GM21367 (cell line): Measurements from ENCODE around the gene NDST3.

ENCODE experiments used
- ATAC-seq: cut with Tn5 transposase; IDR thresholded peaks from one replicate; pipeline ENCODE4 v1.9.1; 2021; ENCODE audit not compliant: unreplicated experiment

The NDST3 gene

DNA sequence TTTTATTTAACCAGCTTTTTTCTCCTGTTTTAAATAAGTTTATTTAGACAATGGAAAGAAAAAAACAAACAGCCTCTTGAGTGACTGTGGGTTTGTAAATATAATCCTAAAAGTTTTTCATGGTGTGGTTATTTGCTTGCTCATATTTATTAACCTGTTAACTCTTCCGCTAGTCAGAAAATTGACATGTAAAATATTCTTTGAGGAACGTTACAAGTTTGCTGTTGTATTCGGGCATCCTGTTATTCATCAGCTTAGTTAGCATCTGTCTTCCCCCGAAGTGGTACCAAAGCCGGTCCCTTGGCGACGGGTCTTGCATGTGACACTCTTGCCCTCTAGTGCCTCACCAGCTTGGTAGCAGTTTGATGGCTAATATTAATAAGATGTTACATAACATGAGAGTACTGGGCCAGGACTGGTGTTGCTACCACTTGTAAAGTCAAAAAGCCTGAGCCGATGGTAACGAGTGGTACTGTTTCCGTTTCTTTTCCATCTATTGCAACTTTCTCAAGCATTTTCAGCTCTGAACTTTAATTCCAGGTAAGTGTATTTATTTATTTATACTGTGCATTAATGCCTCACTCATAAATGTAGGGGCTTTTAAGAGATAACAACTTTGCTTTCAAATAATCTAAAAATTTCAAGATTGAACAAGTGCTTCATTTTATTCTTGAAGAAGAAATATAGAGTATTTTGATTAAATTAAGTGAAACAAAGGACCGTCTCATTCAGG, at the start of gene NDST3:
TSS of gene NDST3 (plus strand) at position 434 of the 733 bp plus-strand sequence. CDS start 19,425 bp downstream, outside the sequence.
- ATAC-seq = no peak

DNA sequence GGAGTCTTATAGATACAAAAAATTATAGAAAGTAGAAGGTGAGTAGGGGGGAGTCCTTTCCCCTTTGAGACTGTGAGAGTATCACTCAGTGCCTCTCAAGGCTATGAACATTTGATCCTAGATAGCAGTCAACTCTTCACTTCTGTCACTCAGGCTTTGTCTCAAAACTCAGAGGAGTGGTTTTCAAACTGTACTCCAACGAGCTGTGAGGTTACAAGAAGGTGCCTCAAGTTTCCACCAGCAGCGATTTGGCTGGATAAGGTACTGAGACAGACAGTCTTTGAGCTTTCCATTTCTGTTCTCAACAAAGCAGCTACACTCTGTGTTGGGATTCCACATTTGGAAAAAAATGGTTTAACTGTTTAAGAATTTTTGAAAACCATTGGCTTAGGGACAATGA, 48.0 kb upstream of the NDST3 start:
- ATAC-seq = no peak

DNA sequence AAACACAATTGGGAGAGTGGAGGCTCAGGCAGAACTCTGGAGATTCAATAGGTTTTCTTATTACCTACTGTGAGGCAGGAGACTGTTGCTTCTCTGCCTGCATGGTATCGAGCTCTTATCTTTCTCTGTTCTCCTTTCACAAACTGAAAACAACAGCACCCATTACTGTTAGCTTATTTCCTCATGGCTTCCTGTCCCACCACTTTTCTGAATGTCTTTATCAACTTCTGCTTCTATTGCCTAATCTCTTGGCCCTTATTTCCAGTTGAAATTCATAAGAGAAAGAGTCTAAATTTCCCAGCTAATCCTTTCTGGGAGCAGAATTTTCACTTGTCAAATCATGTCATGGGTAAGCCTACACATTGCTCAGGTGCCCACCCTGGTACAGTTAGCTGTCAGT, 46.8 kb upstream of the NDST3 start:
- ATAC-seq = no peak

DNA sequence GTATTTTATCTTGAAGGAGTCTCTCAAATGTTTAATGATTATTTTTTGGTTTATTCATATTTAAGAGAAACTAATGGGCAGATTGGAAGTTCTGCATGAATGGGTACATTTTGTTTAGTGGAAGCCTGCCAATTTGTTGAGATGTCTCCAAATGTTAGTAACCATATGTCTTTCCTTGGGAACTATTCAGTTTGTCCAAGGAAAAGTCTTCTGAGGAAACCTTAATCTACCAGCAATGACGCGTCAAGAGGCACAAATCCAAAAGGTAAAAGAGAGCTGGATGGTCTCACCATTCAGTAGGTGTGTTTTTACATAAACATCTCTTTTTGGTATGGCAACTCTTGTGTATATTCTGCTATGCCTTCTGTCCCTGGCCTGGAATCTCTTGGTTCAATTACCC, 37.4 kb upstream of the NDST3 start:
- ATAC-seq = no peak

DNA sequence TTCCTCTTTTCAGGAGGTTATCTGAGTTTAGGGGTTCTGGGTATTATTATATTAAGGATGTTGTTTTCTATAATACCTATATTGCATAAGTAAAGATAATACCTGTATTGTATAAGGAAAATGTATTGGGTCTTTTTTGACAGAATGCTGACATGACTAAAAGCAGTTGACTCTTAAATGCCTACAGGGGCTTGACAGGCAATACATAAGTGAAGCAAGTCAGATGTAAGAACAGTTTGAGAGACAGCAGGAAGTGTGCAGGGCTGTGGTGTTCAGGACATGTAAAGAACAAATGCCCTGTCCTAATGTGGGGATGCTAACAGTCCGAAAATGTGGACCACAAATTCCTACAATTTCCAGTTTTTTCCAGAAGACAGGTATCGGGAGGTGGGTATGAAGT, 30.2 kb upstream of the NDST3 start:
- ATAC-seq = no peak

DNA sequence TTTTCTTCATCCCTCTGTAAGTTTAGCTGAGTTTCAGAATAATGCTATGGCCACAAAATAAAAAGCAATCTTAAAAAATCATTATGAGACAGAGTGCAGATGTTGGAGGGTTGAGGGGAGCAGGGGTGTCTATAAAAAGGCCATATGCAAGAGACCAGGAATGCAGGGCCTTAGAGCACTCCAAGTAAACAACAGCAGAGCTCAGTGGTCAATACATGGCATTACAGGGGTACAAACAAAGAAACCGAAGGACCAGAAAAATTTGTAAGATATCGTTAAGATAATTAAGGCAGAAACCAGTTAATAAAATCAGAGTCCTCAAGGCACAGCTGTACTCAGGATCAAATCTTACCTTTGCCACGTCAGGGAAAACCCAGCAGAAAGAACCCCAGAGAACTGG, 28.4 kb upstream of the NDST3 start:
- ATAC-seq = no peak

DNA sequence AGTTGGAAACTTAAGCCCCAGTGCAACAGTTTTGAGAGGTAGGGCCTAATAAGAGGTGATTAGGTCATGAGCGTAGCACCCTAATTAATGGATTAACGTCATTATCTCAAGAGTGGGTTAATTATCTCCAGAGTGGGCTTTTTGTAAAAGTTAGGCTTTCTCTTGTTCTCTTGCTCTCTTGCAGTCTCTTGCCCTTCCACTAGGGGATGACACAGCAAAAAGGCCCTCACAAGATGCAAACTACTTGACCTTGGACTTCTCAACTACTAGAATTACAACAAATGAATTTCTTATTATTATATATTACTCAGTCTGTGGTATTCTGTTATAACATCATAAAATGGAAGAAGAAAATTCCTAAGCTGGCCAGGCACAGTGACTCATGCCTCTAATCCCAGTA, 22.1 kb upstream of the NDST3 start:
- no peak for ATAC-seq

DNA sequence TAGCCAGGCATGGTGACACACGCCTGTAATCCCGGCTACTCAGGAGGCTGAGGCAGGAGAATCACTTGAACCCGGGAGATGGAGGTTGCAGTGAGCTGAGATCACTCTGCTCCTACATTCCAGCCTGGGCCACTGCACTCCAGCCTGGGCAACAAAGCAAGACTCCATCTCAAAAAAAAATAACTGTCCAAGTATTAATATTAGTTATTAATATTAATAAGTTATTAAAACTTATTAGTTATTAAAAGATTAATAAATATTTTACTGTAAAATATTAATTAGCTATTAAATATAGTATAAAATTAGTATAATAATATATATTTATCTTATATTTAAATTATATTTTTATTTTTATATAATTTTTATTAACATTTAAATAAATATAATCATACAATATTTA, 19.5 kb upstream of the NDST3 start:
- ATAC-seq = no peak

DNA sequence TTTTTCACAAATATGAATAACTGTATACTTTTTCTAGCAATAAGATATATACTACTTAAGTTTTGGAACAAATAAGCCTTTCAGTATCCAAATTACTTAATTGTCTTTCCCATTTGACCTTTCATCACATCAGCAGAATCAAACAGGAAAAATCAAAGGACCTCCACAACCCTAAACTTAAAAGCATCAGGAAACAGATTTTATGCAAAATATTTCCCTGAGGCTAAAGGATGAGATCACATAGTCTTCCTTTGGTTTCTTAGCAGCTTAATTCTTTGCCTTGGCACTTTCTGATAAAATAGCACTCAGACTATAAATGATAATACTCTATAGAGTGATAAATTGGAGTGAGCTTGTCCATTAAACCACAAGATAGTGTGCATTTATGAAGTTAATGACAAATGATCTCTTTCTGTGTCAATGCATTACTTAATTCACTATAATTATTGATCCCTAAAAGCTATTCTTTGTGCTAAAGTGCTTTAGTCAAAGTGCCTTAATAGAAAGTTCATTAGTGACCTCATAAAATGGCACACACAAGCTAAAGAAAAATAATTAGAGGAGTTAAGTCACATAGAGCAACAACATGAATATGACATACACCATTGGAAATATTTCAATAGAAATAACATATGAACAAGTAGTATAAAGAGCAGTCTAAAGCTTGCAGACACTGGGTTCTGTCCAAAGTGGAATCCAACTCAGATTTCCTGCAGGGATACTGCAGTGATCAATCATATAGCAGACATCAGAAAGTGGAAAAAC, 15.7 kb upstream of the NDST3 start:
- ATAC-seq = no peak

DNA sequence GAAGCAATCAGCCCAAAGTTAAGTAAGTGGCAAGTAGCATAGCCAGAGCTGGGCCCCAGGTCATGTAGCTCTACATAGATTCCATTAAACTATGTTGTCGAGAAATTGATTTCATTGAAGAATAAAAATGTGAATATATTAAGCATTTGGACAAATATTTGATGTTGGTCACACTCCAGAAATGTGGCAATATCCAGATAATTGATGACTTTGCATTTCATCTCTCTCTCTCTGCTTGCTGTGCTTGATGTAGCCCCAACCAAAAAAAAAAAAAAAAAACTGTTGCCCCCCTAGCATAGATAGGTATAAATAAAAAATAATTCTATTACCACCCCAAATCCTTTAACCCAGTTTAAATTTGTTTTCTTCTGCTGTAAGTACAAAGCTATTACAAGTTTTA, 7.5 kb upstream of the NDST3 start:
- no peak for ATAC-seq

DNA sequence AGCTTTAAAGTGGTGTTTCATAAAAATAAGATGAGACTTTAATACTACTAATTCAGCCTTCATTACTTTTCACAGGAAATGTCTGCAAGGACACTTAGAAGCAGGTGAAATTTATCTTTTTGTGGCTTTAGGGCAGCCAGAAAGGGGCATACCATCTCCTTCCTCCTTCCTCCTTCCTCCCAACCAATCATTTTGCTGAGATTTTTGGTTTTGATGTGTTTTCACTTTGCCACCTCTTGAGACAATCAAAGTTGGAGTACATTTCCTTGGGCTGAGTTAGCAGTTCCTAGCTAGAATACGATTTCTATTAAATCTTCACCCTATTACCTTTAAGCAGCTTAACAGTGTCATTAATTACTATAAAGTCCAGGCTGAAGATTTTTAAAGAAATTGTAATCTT, 5.1 kb upstream of the NDST3 start:
- ATAC-seq = no peak

DNA sequence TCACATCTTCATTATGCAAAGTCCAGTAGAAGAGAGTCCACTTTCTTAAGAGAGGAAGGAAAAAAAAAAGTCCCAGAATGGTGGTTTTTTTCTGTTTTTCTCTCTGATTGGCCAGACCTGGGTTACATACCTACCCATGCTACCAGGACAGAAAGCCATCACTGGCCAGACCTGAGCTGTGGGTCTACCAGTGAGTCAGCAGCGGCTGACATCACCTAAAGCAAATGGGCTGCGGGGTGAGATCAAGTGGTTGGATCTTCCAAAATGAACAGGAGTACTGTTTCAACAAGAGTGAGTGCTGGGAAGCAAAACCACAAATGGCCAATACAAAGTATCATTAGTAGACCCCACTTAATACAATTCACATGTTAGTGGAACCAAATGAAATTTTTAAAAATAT, 1.6 kb upstream of the NDST3 start:
- no peak for ATAC-seq

DNA sequence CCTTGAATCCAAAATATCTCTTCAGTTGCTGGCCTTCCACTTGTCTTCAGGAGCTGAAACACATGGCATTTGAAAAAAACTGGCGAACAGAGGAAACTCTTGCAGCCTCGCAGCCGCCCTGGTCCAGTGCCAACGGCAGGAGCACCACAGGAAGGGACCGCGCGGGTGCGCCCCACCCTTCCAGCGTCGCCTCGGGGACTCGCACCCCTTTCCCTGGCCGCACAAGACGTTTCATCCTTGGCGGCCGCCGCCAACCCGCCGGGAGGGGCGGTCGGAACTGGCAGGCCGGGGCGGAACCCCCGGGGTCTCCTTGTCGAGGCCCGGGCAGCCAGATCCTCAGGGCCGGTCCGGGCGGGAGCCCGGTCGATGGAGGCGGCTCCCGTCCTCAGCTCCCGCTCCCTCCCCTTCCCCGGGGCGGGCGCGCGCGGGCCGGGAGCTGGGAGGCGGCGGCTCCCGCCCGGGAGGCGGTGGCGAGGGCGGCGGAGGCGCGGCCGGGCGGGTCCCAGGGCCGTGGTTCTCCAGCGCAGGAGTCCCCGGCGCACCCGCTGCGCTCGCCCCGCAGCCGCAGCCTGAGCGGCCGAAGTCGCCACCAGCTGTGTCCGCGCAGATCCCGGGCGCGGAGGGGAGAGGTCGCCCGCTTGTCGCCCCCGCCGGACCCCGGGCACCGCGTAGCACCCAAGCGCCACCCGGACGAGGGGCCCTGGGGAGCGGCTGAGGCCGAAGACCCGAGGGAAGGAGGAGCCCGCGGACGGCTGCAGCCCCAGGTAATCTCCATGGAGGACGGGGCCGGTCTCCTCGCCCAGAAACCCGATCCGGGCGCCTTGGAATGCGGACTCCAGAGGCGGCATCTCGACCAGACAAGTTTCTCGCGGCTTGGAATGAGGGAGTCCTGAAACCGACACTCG, 886 bp upstream of the NDST3 start:
- ATAC-seq = no peak

DNA sequence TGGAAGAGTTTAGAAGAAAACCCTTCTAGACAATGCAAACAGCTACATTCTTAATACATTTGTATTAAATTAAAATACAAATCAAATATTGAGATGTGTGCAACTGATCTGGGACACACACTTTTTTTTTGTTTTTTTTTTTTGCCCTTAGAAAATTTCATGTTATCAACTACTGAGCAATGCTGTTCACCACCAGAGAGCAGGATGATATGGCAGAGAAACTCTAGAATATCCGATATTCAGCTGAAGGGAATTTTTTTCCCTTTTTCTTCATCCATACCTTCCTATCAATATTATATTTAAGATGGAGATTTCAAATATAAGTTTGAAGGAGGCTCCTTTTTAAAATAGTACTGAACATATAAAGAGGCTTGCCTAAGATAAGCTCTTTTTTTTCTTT, 1.0 kb downstream of the NDST3 start:
- ATAC-seq = no peak

DNA sequence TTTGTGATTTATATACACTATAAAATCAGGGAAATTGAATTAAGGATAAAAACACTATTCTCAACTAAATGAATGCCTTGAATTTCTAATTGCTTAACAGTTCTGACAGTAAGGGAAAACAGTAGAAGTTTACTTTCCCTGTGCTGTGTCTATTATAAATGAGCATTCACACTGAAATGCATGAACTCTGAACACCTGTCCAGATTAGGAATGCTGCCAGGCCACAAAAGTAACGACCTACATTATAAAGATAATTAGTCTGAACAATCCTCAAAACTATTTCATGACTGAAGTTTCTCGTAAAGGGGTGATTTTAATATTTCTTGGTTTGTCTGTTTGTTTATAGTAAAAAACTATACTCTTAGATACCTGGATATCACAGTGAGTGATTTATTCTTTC, 2.0 kb downstream of the NDST3 start:
- ATAC-seq = no peak

DNA sequence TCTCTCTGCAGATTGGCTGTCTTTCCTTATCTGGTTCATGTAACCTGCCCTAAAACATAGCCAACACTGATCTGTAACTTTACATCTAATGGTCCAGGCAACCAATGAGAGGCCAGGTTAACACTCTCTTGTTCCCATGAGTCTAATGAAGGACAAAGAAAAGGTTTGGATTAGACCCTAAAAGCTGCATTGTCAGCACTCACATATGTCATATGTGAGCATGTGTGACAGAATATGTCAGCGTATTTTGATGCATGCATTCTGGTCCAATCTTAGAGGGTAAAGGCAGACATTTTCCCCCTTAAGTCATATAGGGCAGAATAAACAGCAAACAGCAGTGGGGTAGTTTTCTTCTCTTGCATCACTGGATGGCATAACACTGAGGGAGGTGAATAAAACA, 3.7 kb downstream of the NDST3 start:
- no peak for ATAC-seq

DNA sequence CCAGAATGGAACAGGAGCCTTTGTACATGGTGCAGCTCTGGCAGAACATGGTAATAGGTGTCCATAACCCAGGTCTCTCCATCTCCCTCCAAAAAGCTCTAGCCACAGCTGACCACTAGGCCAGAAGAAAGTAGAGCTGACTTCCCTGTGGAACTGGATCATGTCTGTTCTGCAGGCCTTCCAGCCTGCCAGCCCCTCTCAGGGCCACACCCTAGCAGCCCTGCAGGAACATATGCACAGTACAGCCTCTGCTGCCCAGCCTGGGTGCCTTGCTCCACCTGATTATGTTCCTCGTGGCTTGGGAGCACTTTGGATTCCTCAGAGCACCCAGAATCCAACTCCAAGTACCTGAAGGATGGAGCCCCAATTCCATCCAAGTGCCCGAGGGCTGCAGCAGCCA, 12.0 kb downstream of the NDST3 start:
- ATAC-seq = no peak

DNA sequence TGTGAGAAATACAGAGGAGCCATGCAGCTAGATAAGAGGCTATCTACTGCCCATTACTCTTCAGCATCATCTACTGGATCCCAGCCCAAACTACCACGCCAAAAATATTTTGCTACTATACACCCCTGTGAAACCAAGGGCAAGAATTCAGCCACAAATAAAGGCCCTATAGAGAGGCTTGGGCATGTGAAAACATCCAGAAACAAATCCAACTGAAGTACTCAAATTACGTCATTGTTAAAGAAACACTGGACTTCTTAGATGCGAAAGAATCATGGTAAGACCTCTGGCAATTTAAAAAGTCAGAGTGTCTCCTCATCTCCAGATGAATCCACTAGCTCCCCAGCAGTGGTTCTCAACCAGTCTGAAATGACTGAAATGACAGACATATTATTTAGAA, 12.8 kb downstream of the NDST3 start:
- ATAC-seq = no peak

DNA sequence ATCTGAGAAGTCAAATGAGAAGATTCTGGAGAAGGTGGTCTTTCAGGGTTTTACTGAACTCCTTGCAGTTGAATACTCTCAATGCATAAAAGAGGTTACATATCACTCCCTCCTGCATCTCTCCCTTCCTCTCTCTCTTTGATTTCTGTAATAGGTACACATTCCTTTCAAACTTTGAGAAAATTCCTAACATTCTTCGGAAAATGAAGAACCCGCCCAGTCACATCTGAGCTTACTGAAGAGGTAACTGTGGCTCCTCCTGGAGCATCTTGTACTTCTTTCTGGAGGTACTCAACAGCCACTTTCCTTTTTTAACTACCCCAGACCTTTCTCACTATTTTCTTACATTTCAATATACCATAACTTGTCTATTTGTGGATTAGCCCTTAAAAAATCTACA, 24.7 kb downstream of the NDST3 start:
- ATAC-seq = no peak

DNA sequence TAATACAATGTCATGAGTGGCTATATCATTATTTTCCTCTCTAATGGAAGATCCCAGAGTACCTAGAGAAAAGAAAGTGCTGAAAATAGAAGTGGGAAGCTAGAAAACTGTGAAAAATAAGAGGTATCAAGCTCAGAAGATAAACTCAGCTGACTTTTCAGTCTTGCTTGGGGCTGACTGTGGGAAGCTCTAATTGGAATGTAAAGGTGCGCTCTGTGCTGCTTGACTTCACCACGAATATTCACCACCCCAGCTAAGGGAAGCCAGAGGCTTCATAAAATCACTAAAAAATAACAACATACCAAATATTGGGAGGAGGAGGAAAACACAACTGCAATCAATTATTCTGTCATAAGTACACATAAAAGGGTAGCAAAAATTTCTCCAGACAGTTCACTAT, 25.1 kb downstream of the NDST3 start:
- ATAC-seq = no peak

DNA sequence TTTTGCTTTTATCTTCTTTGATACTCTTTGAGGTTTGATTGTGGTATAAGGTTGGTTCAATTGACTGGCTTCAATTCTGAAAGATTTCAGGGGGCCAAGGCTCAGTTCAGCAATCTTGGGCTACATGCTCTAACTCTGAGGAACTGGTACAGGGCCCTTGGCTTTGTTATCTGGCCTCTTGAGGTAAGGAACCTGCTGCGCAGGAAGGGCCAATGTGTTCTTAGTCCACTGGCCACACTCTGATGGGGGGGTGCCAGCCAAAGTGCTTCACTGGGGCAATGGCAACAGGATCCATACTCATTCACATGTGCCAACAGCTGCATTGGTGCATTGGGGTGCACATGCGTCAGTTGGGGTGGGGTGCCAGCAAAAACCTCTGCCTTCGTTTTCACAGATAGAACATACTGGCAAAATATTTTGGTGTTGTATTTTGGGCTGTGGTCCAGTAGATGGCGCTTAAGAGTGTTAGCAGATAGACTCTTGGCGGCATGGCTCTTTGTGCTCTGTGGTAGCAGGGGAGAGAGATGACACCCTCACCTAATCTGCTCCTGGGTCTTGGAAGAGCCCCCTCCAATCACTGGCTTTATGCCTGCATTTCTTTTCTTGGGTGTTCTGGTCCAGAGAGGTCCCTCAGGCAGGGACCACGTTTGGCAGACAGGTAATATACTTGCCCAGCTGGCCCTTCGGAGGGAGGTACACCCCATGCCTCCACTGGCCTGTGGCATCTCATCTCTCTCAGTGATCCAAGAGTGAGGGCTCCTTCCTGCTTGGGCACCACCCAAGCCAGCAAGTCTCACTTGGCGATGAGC, 42.9 kb downstream of the NDST3 start:
- peak; percentile 91 for ATAC-seq
